Natural killer cell (primary cell): Measurements from ENCODE around the gene PEX14. TPM values are rescaled to one million over a fixed set of nuclear protein-coding genes. Genes with fewer than 3 reads are reported as not detected.

Source experiments
- ATAC-seq, 3 donors: fragments of 150-1000 bp in 2 of 3; fragments of 200-7000 bp in 1 of 3; cut with Tn5 transposase; 1 replicate in 1 of 3; 2 replicates in 2 of 3; pipeline ENCODE4 v1.10.0; 2021; ENCODE audit warnings: mild to moderate bottlenecking in 2 of 3, moderate library complexity in 2 of 3
- DNase-seq, 2 donors: peaks; one replicate each; pipeline versions ENCODE4 v3.0.0 to v3.0.0-alpha.2; 2013 to 2021; ENCODE audit warnings: mixed read lengths in 1 of 2
- H3K27ac ChIP-seq: one replicate; pipeline ENCODE4 v1.5.1; 2013; ENCODE audit warnings: mild to moderate bottlenecking, low read length
- H3K27me3 ChIP-seq: one replicate; pipeline ENCODE4 v1.6.1; 2013; ENCODE audit warnings: low read length; ENCODE audit not compliant: control insufficient read depth, insufficient read depth
- H3K36me3 ChIP-seq: one replicate; pipeline ENCODE4 v1.6.1; 2013; ENCODE audit warnings: low read length; ENCODE audit not compliant: control insufficient read depth, insufficient read depth
- H3K4me1 ChIP-seq: one replicate; pipeline ENCODE4 v1.6.1; 2013; ENCODE audit warnings: low read length; ENCODE audit not compliant: control insufficient read depth, insufficient read depth
- H3K4me3 ChIP-seq: one replicate; pipeline ENCODE4 v1.5.1; 2013; ENCODE audit warnings: low read length
- H3K9me3 ChIP-seq: one replicate; pipeline ENCODE4 v1.6.1; 2013; ENCODE audit warnings: low read length; ENCODE audit not compliant: control insufficient read depth, insufficient read depth
- H3K27ac Mint-ChIP-seq, 2 donors: one replicate each; pipeline ENCODE4 v1.8.0; 2022; ENCODE audit warnings: mild to moderate bottlenecking in 2 of 2, mixed read lengths in 2 of 2, moderate library complexity in 1 of 2
- H3K27me3 Mint-ChIP-seq, 2 donors: one replicate each; pipeline ENCODE4 v1.8.0; 2022; ENCODE audit warnings: low read depth in 2 of 2, mixed read lengths in 2 of 2
- H3K36me3 Mint-ChIP-seq: one replicate; pipeline ENCODE4 v1.8.0; 2022; ENCODE audit warnings: mixed read lengths
- H3K4me1 Mint-ChIP-seq, 2 donors: one replicate each; pipeline ENCODE4 v1.8.0; 2022; ENCODE audit warnings: mixed read lengths in 2 of 2
- H3K4me3 Mint-ChIP-seq: one replicate; pipeline ENCODE4 v1.8.0; 2022; ENCODE audit warnings: mild to moderate bottlenecking, moderate library complexity, mixed read lengths
- H3K9me3 Mint-ChIP-seq, 2 donors: one replicate each; pipeline ENCODE4 v1.8.0; 2022; ENCODE audit warnings: mixed read lengths in 2 of 2
- WGBS: methylation state at CpG from one replicate; pipeline ENCODE4 v1.1.7; 2013; ENCODE audit warnings: missing lambda C conversion rate; ENCODE audit not compliant: insufficient coverage; 5-methylcytosine and 5-hydroxymethylcytosine counted together
- intact Hi-C: fragments of 100-400 bp; cut with micrococcal nuclease; formaldehyde crosslinking; loops from one replicate; pipeline ENCODE4 v1.14.2; 2022
- total RNA-seq, 4 donors: library from RNA; stranded (reverse); fragments of 120-200 nt in 1 of 4; gene quantifications; one replicate each; pipeline versions ENCODE4 v1.2.3 to v1.2.4, GENCODE V29; 2013 to 2022
- TF ChIP-seq, protein P1 (sequence below): fragments of 200-600 bp; IDR thresholded peaks from one replicate; pipeline ENCODE4 v1.8.0; 2022; ENCODE audit warnings: antibody characterized with exemption

Gene PEX14
- total RNA-seq, 3 donors from 2014 or later (not counting 1 experiment from before 2014, with no cell fraction given): 21.4 to 27.3 (median 24.1) TPM

DNA sequence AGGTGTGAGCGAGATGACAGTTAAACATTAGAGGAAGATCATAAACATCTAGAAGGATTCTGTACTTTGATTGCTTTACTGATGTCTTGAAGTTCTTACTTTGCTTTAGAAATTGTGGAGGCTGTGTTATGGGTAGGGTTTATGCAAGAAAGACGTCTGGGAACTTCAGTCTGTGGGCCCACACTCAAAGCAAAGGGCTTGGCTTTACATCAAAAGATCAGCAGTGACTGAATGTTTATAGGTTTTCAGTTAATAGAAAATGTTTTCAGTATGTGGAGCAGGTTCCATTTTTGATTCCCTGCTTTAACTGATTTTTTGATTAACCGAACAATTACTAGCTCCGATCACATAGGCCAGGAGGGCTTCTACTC, 31.9 kb downstream of the PEX14 start:
- no peak overlapping the region for H3K4me3 ChIP-seq
- peaks cover 36% of the 10 kb centered on the region in 2 donors for H3K4me1 Mint-ChIP-seq
- no peak overlapping the region for H3K27ac ChIP-seq
- no peaks in the 10 kb centered on the region for H3K9me3 Mint-ChIP-seq
- H3K27me3 ChIP-seq: no peaks in the 10 kb centered on the region
- peak overlapping the region in 1 of 2 donors; percentile 68 for H3K27ac Mint-ChIP-seq
- no peaks in the 10 kb centered on the region for H3K36me3 Mint-ChIP-seq
- ATAC-seq: no peak
- TF ChIP-seq, protein P1, sequence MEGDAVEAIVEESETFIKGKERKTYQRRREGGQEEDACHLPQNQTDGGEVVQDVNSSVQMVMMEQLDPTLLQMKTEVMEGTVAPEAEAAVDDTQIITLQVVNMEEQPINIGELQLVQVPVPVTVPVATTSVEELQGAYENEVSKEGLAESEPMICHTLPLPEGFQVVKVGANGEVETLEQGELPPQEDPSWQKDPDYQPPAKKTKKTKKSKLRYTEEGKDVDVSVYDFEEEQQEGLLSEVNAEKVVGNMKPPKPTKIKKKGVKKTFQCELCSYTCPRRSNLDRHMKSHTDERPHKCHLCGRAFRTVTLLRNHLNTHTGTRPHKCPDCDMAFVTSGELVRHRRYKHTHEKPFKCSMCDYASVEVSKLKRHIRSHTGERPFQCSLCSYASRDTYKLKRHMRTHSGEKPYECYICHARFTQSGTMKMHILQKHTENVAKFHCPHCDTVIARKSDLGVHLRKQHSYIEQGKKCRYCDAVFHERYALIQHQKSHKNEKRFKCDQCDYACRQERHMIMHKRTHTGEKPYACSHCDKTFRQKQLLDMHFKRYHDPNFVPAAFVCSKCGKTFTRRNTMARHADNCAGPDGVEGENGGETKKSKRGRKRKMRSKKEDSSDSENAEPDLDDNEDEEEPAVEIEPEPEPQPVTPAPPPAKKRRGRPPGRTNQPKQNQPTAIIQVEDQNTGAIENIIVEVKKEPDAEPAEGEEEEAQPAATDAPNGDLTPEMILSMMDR: no peak
- H3K4me3 Mint-ChIP-seq: no peak overlapping the region
- intact Hi-C loops: loop anchor here (1.0 kb wide), 2 partner anchors 132 to 361 kb away; no protein-coding TSS in a partner anchor
- no peak for DNase-seq
- peaks cover 17% of the 10 kb centered on the region for H3K4me1 ChIP-seq
- no peaks in the 10 kb centered on the region for H3K36me3 ChIP-seq
- no peaks in the 10 kb centered on the region for H3K9me3 ChIP-seq
- no peaks in the 10 kb centered on the region for H3K27me3 Mint-ChIP-seq
- WGBS: 78% methylated on average over 4 of the region's 4 CpGs

DNA sequence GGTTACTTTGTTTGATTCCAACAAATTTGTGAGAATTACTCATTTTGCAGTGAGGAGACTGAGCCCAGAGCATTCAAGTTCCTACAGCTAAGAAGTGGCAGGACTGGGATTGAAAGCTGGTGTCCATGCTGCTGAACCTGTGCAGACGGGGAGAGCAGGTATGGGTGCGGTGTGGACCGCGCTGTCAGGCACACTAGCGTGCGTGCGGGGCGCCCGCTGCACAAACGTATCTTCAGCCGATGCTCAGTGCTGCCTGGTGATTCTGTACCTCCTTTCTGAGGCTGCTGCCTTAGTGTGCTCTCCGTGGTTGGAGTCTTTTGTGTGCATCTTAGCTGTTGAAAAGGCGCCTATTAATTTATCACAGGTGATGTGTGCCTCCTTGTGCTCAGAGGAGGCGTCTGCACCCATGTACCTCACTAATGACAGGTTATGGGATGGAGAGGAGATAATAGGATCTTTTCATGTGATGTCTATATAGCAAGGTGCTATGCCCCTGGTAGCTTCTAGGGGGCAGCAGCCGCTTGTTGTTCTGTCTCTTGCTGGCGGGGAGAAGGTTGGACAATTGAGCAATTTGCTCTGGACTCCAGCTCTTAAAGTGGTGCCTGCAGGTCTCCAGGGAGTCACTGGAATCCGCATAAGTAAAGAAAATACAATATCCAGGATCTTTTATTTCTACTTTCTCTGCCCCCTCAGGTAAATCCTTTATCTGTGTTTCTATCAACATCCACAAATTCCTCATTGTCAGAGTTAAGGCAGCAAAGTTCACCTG, 32.5 kb downstream of the PEX14 start:
- Mint-ChIP-seq H3K4me1 (peaks cover 42% of the 10 kb centered on the region in 2 donors), H3K27ac (peak overlapping the region; percentile 68 to 73), H3K9me3 (no peaks in the 10 kb centered on the region), H3K36me3 (no peaks in the 10 kb centered on the region), H3K4me3 (no peak overlapping the region), H3K27me3 (no peaks in the 10 kb centered on the region)
- H3K4me1 ChIP-seq: peaks cover 24% of the 10 kb centered on the region
- H3K27ac ChIP-seq: no peak overlapping the region
- no peak overlapping the region for H3K4me3 ChIP-seq
- TF ChIP-seq, protein P1: peak; percentile 89
- no peaks in the 10 kb centered on the region for H3K36me3 ChIP-seq
- intact Hi-C loops: loop anchor here (1.0 kb wide), 2 partner anchors 131 to 360 kb away; no protein-coding TSS in a partner anchor
- DNase-seq: peak; percentile 44 to 74
- ATAC-seq: peak; percentile 48 to 73 (median 58)
- WGBS: 75% methylated on average over 17 of the region's 17 CpGs
- H3K27me3 ChIP-seq: no peaks in the 10 kb centered on the region
- no peaks in the 10 kb centered on the region for H3K9me3 ChIP-seq

DNA sequence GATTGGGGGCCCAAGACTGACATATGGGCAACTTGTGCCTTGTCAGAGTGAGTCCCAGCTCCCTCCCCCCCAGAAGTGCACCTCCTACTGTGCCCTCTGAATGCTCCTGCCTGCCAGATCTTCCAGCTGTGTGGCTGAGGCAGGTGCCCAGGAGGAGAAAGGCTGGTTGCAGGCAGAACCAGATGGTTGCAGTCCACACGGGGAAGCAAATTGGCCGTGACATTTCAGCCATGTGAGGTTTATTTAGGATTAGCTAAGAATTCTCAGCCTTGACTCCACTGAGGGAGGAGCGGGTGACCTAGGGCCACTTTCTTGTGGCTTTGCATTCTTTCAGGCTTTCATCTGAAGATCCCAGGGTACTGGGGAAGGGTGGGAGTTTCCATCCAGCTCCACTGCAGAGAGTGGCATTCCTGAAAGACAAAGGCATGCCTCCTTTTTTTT, 33.8 kb downstream of the PEX14 start:
- no peaks in the 10 kb centered on the region for H3K36me3 Mint-ChIP-seq
- 83% methylated on average over 3 of the region's 3 CpGs for WGBS
- Histone ChIP-seq H3K36me3 (no peaks in the 10 kb centered on the region), H3K27ac (no peak overlapping the region), H3K4me3 (no peak overlapping the region), H3K9me3 (no peaks in the 10 kb centered on the region), H3K27me3 (no peaks in the 10 kb centered on the region), H3K4me1 (peaks cover 36% of the 10 kb centered on the region)
- DNase-seq (no peak), ATAC-seq (no peak)
- H3K4me3 Mint-ChIP-seq: no peak overlapping the region
- TF ChIP-seq, protein P1: no peak
- H3K4me1 Mint-ChIP-seq: peaks cover 53% of the 10 kb centered on the region in 2 donors
- H3K9me3 Mint-ChIP-seq: no peaks in the 10 kb centered on the region
- intact Hi-C loops: no loop called here
- H3K27ac Mint-ChIP-seq: peak overlapping the region in 1 of 2 donors; percentile 73
- no peaks in the 10 kb centered on the region for H3K27me3 Mint-ChIP-seq
